ENCODE data around the gene MAPT.

MAPT gene

DNA sequence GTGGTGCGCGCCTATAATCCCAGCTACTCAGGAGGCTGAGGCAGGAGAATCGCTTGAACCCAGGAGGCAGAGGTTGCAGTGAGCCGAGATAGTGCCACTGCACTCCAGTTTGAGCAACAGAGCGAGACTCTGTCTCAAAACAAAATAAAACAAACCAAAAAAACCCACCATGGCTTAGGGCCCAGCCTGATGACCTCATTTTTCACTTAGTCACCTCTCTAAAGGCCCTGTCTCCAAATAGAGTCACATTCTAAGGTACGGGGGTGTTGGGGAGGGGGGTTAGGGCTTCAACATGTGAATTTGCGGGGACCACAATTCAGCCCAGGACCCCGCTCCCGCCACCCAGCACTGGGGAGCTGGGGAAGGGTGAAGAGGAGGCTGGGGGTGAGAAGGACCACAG is 103.3 kb downstream of the MAPT start:
- DNase-seq (ENCODE audit: low read depth): peak; percentile 23
- TF ChIP-seq, protein P1, sequence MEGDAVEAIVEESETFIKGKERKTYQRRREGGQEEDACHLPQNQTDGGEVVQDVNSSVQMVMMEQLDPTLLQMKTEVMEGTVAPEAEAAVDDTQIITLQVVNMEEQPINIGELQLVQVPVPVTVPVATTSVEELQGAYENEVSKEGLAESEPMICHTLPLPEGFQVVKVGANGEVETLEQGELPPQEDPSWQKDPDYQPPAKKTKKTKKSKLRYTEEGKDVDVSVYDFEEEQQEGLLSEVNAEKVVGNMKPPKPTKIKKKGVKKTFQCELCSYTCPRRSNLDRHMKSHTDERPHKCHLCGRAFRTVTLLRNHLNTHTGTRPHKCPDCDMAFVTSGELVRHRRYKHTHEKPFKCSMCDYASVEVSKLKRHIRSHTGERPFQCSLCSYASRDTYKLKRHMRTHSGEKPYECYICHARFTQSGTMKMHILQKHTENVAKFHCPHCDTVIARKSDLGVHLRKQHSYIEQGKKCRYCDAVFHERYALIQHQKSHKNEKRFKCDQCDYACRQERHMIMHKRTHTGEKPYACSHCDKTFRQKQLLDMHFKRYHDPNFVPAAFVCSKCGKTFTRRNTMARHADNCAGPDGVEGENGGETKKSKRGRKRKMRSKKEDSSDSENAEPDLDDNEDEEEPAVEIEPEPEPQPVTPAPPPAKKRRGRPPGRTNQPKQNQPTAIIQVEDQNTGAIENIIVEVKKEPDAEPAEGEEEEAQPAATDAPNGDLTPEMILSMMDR (conservative IDR thresholded peaks at IDR 0.05; ENCODE audit: low read depth, low read length): no peak
- H3K4me3 ChIP-seq (ENCODE audit: low read depth, low read length): no peak overlapping the region

DNA sequence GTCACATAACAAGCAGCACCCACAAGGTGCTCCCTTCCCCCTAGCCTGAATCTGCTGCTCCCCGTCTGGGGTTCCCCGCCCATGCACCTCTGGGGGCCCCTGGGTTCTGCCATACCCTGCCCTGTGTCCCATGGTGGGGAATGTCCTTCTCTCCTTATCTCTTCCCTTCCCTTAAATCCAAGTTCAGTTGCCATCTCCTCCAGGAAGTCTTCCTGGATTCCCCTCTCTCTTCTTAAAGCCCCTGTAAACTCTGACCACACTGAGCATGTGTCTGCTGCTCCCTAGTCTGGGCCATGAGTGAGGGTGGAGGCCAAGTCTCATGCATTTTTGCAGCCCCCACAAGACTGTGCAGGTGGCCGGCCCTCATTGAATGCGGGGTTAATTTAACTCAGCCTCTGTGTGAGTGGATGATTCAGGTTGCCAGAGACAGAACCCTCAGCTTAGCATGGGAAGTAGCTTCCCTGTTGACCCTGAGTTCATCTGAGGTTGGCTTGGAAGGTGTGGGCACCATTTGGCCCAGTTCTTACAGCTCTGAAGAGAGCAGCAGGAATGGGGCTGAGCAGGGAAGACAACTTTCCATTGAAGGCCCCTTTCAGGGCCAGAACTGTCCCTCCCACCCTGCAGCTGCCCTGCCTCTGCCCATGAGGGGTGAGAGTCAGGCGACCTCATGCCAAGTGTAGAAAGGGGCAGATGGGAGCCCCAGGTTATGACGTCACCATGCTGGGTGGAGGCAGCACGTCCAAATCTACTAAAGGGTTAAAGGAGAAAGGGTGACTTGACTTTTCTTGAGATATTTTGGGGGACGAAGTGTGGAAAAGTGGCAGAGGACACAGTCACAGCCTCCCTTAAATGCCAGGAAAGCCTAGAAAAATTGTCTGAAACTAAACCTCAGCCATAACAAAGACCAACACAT is 104.9 kb downstream of the MAPT start, which contains the start of gene STH:
Gene STH (plus strand): TSS at position 264 of the 913 bp plus-strand sequence. CDS start 30 bp downstream, at position 294.
- H3K4me3 ChIP-seq (ENCODE audit: low read depth, low read length): no peak within 1 kb of the TSS
- no peak for DNase-seq (ENCODE audit: low read depth)
- TF ChIP-seq, protein P1 (conservative IDR thresholded peaks at IDR 0.05; ENCODE audit: low read depth, low read length): no peak

DNA sequence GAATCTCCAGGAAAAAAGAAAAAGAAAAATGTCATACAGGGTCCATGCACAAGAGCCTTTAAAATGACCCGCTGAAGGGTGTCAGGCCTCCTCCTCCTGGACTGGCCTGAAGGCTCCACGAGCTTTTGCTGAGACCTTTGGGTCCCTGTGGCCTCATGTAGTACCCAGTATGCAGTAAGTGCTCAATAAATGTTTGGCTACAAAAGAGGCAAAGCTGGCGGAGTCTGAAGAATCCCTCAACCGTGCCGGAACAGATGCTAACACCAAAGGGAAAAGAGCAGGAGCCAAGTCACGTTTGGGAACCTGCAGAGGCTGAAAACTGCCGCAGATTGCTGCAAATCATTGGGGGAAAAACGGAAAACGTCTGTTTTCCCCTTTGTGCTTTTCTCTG is 105.5 kb downstream of the MAPT start:
- no peak for DNase-seq (ENCODE audit: low read depth)
- H3K4me3 ChIP-seq (ENCODE audit: low read depth, low read length): no peak overlapping the region
- TF ChIP-seq, protein P1 (conservative IDR thresholded peaks at IDR 0.05; ENCODE audit: low read depth, low read length): no peak

DNA sequence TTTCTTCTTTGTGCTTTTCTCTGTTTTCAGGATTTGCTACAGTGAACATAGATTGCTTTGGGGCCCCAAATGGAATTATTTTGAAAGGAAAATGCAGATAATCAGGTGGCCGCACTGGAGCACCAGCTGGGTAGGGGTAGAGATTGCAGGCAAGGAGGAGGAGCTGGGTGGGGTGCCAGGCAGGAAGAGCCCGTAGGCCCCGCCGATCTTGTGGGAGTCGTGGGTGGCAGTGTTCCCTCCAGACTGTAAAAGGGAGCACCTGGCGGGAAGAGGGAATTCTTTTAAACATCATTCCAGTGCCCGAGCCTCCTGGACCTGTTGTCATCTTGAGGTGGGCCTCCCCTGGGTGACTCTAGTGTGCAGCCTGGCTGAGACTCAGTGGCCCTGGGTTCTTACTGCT is 105.9 kb downstream of the MAPT start:
- TF ChIP-seq, protein P1 (conservative IDR thresholded peaks at IDR 0.05; ENCODE audit: low read depth, low read length): no peak
- DNase-seq (ENCODE audit: low read depth): no peak
- no peak overlapping the region for H3K4me3 ChIP-seq (ENCODE audit: low read depth, low read length)

DNA sequence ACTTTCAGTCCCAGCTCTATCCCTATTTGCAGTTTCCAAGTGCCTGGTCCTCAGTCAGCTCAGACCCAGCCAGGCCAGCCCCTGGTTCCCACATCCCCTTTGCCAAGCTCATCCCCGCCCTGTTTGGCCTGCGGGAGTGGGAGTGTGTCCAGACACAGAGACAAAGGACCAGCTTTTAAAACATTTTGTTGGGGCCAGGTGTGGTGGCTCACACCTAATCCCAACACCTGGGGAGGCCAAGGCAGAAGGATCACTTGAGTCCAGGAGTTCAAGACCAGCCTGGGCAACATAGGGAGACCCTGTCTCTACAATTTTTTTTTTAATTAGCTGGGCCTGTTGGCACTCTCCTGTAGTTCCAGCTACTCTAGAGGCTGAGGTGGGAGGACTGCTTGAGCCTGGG is 106.4 kb downstream of the MAPT start:
- DNase-seq (ENCODE audit: low read depth): no peak
- no peak overlapping the region for H3K4me3 ChIP-seq (ENCODE audit: low read depth, low read length)
- TF ChIP-seq, protein P1 (conservative IDR thresholded peaks at IDR 0.05; ENCODE audit: low read depth, low read length): no peak

DNA sequence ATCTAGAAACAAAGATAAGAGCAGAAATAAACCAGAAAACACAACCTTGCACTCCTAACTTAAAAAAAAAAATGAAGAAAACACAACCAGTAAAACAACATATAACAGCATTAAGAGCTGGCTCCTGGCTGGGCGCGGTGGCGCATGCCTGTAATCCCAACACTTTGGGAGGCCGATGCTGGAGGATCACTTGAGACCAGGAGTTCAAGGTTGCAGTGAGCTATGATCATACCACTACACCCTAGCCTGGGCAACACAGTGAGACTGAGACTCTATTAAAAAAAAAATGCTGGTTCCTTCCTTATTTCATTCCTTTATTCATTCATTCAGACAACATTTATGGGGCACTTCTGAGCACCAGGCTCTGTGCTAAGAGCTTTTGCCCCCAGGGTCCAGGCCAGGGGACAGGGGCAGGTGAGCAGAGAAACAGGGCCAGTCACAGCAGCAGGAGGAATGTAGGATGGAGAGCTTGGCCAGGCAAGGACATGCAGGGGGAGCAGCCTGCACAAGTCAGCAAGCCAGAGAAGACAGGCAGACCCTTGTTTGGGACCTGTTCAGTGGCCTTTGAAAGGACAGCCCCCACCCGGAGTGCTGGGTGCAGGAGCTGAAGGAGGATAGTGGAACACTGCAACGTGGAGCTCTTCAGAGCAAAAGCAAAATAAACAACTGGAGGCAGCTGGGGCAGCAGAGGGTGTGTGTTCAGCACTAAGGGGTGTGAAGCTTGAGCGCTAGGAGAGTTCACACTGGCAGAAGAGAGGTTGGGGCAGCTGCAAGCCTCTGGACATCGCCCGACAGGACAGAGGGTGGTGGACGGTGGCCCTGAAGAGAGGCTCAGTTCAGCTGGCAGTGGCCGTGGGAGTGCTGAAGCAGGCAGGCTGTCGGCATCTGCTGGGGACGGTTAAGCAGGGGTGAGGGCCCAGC is 107.3 kb downstream of the MAPT start:
- TF ChIP-seq, protein P1 (conservative IDR thresholded peaks at IDR 0.05; ENCODE audit: low read depth, low read length): no peak
- H3K4me3 ChIP-seq (ENCODE audit: low read depth, low read length): no peak overlapping the region
- no peak for DNase-seq (ENCODE audit: low read depth)
